GM21447 (cell line): ENCODE results near the gene FOXE1.

ENCODE experiments used
- ATAC-seq: cut with Tn5 transposase; IDR thresholded peaks from one replicate; pipeline ENCODE4 v1.9.1; 2021; ENCODE audit not compliant: unreplicated experiment

FOXE1 gene

GRCh38 chr9:97853056-97853843, at the start of gene FOXE1:
Gene FOXE1, plus strand, starts transcription at chr9:97853226. Its CDS starts 689 bp downstream, at chr9:97853915.
- no peak for ATAC-seq

GRCh38 chr9:97804059-97804365, 49.0 kb upstream of the FOXE1 start:
- ATAC-seq: no peak

GRCh38 chr9:97806721-97807120, 46.3 kb upstream of the FOXE1 start:
- no peak for ATAC-seq

GRCh38 chr9:97807681-97808080, 45.3 kb upstream of the FOXE1 start:
- no peak for ATAC-seq

- no peak for ATAC-seq
These were observed 44.6 kb upstream of the FOXE1 start for GRCh38 chr9:97808415-97808814.

GRCh38 chr9:97808972-97809371, 44.1 kb upstream of the FOXE1 start:
- ATAC-seq: no peak

- no peak for ATAC-seq
These were observed 43.2 kb upstream of the FOXE1 start for GRCh38 chr9:97809666-97810344.

GRCh38 chr9:97811533-97812246, 41.3 kb upstream of the FOXE1 start:
- no peak for ATAC-seq

GRCh38 chr9:97812247-97812543, 40.8 kb upstream of the FOXE1 start:
- ATAC-seq: no peak

- no peak for ATAC-seq
These were observed 40.0 kb upstream of the FOXE1 start for GRCh38 chr9:97813072-97813471.

GRCh38 chr9:97819735-97820134, 33.3 kb upstream of the FOXE1 start:
- ATAC-seq: no peak

- no peak for ATAC-seq
These were observed 32.7 kb upstream of the FOXE1 start for GRCh38 chr9:97820373-97820772.

GRCh38 chr9:97830884-97831829, 21.9 kb upstream of the FOXE1 start:
- ATAC-seq: no peak

GRCh38 chr9:97831843-97832636, 21.0 kb upstream of the FOXE1 start:
- no peak for ATAC-seq

- no peak for ATAC-seq
These were observed 12.5 kb upstream of the FOXE1 start for GRCh38 chr9:97840521-97840920.

GRCh38 chr9:97842960-97843359, 10.1 kb upstream of the FOXE1 start:
- no peak for ATAC-seq

- ATAC-seq: no peak
These were observed 7.9 kb upstream of the FOXE1 start for GRCh38 chr9:97845130-97845529.

- no peak for ATAC-seq
These were observed 7.3 kb upstream of the FOXE1 start for GRCh38 chr9:97845763-97846162.

GRCh38 chr9:97846347-97846746, 6.7 kb upstream of the FOXE1 start:
- ATAC-seq: no peak

- no peak for ATAC-seq
These were observed 5.4 kb upstream of the FOXE1 start for GRCh38 chr9:97847474-97848214.
